G401 (cell line): ENCODE measurements around the gene C16orf92. TPM values are rescaled to one million over a fixed set of nuclear protein-coding genes. Genes with fewer than 3 reads are reported as not detected.
"Not testable (repeated sequence)": the region's sequence is repeated elsewhere in the genome, so short reads cannot be mapped to it uniquely, and the experiment has no call there.

ENCODE experiments used
- DNase-seq: peaks from one replicate; pipeline ENCODE4 v3.0.0-alpha.2; 2015; ENCODE audit warnings: low spot score
- in situ Hi-C: cut with HindIII; loops from 2 replicates; pipeline ENCODE4 v1.10.0; 2016; ENCODE audit warnings: low sequenced_read_pairs, mixed read lengths
- total RNA-seq: library from RNA; depleted of rRNA; stranded (reverse); fragments of >200 nt; shearing (Covaris generic); gene quantifications from 2 replicates; pipeline ENCODE4 v1.2.3, GENCODE V29; 2014

C16orf92 gene
- total RNA-seq, 1 experiment from 2014 or later = not detected

GRCh38 chr16:30002614-30003346 is 20.2 kb upstream of the C16orf92 start:
- in situ Hi-C loops = no loop called here
- no peak for DNase-seq

- in situ Hi-C loops = no loop called here
- no peak for DNase-seq
Observed at GRCh38 chr16:30003670-30004423, 19.2 kb upstream of the C16orf92 start.

DNA sequence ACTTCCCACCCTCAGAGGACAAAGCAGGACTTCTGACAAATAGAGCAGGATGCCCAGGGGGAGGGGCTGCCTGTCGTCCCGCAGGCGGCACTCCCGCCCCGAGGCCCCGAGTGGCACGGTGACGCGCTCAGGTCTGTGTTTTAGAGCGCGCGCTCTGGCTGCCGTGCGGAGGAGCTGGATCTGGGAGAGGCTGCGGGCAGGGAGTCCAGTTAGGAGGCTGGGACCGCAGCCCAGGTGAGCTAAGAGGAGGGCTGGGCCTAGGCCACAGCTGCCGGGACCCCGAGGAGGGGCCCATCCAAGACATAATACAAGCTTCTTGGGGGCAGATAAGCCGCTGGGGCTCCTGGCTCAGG is 18.6 kb upstream of the C16orf92 start:
- DNase-seq = peak; percentile 47
- in situ Hi-C loops = no loop called here

DNA sequence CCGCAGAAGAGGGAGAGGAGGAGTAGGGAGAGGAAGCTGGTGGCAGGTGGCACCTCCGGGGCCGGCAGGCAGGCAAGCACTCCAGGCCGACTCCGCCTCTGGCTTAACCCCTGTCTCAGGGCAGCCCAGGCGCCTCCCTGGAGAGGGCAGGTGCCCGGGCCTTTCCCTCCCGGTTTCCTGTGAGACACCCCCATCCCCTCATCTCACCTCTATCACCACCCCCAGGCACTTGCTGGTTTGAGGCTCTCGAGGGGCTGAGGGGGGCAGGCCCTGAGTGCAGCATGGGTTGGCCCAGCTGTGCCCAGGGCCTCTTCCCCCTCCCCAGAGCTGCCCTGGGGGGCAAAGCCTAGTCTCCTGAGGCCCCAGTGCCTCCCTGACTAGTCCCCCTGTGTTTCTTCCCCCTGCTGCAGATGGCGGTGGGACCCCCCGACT is 18.2 kb upstream of the C16orf92 start:
- peak; percentile 41 for DNase-seq
- in situ Hi-C loops = no loop called here

DNA sequence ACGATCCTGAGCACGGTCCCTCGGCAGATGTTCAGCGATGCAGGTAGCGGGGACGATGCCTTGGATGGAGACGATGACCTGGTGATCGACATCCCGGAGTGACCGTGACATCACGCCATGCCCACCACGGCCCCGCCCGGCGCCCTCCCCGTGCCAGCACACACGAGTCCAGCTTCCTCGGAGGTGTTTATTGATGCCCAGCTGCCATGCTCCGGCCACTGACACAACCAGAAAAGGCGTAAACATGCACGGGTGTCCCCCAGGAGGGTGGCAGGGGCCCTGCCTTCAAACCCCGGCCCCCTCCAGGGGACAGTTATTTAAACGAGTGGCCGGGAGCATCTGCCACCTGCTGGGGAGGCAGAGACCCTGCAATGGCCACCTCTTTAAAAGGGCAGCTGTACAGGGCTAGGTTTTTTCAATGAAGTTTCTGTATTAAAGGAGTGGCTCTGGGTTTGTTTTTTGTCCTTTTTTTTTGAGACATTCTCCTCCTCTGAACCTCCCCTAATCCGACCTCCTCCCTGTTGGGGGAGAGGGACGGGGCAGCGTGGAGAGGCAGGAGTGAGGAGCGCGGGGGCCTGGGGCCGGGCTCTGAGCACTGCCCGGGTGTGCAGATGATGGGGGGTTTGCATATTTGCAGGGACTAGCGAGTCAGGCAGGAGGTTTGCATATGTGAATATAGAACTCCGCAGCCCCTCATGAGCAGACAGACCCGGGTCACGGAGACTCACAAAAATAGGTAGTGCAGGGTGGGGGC is 17.5 kb upstream of the C16orf92 start:
- in situ Hi-C loops = no loop called here

DNA sequence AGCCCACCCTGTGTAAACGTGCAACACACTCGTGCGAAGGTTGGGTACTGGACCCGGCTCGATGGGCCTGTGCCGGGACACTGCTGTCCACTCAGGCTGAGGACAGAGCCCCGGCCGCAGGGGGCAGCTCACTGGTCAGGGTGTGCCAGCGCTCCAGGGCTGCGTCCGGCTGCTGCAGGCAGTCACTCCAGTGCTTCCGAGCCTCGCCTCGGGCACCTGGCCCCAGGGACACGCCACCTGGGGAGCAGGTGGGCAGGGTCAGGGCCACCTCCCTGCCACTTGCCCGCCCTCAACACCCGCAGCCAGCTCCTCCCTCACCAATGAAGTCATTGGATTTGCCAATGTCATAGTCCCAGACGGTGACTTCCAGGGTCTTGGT is 16.9 kb upstream of the C16orf92 start:
- in situ Hi-C loops = no loop called here
- no peak for DNase-seq

More for the DNA sequence above, 17.5 kb upstream of the C16orf92 start:
- DNase-seq = peak; percentile 34

GRCh38 chr16:30006659-30007377 is 16.2 kb upstream of the C16orf92 start:
- in situ Hi-C loops = no loop called here
- no peak for DNase-seq

DNA sequence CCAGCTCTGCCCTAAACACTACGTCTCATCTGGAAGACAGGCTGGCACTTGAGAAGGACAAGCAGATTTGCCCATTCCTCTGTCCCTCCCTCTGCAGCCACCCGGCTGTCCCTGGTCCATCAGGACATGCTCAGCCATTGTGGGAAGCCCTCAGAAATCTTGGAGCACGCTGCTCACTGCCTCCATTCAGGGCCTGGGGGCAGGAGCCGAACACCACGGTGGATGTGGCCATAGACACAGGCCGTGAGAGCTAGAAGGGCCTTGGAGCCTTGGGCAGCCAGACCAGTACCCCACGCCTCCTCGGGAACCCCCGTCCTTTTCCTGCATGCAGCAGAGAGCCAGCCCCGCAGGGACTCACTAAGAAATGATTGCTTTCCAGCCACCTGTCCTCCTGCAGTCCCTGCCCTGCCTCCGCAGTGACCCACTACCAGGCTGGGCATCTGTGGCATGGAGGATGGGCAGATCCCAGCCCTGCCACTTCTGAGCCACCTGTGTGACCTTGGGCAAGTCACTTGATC is 15.6 kb upstream of the C16orf92 start:
- DNase-seq = no peak
- in situ Hi-C loops = no loop called here

- DNase-seq = peak; percentile 41
- in situ Hi-C loops = no loop called here
Observed at GRCh38 chr16:30009085-30009862, 13.7 kb upstream of the C16orf92 start.

DNA sequence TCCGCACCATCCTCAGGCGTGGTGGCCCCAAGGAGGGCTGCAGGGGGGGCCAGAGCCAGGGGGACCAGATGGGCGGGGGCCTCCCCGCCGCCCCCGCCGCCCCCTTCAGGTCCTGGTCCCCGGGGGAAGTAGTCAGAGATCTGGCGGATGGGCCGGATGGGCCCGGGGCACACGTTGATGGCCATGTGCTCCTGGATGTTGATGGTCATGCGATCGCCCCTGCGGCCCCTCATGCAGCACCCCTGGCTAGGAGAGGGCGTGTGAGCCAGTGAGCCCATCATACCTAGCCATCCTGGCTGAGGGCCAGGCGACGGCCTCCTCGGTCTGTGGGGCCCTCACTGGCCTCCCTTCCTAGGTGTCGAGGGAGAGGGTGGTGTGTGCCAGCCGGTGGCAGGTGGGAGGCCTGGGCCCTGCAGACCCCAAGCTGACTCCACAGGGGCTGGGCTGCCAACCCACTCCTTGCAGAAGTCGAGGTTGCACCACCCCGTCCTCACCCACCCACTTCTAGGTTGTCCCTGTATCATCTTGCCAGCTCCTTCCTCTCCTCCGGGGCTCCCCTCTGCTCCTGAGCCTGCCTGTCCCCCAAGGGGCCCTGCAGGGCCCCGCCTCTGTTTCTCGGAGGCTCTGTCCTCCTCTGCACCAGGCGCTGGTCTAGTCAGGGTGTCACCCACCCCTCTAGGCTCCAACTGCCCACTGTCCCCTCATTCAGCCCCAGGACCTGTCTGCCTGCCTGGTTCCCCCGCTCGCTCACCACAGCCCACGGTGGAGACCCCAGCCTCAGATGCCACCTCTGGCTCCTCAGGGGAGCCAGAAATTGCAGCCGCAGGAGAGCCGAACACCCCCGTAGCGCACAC is 12.8 kb upstream of the C16orf92 start:
- in situ Hi-C loops = no loop called here
- DNase-seq = peak; percentile 29

GRCh38 chr16:30010844-30011713 is 11.9 kb upstream of the C16orf92 start, which contains the start of gene DOC2A:
DOC2A (minus strand) TSS chr16:30011027; CDS start chr16:30010222, 805 bp downstream.
- peak; percentile 56 for DNase-seq
- in situ Hi-C loops = no loop called here

DNA sequence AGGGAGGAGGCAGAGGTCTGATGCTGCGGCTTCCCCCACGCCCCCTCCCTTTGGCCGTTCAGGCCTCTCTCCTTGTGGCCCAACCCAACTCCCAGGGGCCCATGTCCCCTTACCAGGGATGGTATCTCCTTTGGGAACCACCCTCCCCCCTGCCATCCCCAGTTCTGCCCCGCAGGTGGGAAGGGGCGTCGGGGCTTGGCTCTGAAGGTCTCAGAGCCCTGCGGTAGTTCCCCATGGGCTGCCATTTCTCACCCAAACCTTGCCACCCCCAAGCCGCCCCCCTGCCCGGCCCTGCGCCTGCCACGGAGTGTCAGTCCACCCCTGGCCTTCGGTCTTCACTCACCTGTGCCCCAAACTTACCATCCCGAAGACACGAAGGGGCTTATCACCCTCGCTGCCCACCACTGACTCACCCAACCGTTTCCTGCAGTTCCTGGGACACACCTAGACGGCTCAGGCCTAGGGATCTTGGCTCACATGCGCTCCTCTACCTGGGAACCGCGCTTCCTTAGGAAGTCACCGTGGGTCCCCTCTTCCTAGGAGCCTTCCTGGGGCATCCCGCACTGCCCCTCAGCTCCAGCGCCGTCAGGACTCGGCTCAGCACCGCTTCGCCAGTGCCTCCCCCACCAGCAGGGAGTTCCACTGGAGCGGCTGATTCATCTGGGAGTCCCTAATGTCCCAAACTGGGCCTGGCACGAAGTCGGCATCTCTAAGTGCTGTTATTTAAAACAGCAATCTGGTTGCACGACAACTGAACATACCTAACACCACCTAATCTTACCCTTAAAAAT is 11.1 kb upstream of the C16orf92 start:
- in situ Hi-C loops = no loop called here

GRCh38 chr16:30012598-30012997 is 10.4 kb upstream of the C16orf92 start:
- in situ Hi-C loops, DNase-seq: not testable (repeated sequence)

More for the DNA sequence above, 11.1 kb upstream of the C16orf92 start:
- no peak for DNase-seq

DNA sequence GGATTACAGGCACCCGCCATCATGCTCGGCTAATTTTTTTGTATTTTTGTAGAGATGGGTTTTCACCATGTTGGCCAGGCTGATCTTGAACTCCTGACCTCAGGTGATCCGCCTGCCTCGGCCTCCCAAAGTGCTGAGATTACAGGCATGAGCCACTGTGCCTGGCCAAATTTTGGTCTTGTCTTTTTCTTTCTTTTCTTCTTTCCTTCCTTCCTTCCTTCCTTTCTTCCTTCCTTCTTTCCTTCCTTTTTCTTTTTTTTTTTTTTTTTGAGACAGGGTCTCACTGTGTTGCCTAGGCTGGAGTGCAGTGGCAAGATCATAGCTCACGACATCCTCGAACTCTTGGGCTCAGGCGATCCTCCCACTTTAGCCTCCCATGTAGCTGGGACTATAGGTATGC is 7.5 kb upstream of the C16orf92 start:
- in situ Hi-C loops, DNase-seq: not testable (repeated sequence)

DNA sequence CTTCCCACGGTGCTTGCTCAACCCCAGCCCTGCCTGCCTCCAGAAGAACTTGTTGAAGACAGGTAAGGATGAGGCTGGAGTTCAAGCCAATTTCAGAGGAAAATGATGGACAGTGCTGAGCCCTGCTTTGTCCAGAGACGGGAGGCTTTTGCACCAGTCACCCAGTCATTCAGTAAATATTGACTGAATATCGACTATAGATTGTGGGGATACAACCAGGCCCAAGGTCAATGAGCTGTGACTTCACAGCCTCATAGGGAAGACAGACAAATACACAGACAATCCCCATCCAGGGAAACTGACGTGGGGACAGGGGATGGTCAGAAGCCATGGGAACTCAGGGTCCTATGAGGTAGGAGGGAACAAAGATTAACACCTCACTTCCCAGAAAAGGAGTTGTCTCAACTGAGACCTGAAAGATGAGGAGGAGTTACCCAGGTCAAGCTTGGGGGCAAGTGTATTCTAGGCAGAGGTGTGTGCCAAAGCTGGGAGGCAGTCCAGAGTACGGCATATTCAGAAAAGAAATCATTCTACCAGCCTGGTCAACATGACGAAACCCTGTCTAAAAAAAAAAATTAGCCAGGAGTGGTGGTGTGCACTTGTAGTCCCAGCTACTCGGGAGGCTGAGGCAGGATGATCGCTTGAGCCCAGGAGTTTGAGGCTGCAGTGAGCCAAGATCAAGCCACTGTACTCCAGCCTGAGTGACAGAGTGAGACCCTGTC is 6.3 kb upstream of the C16orf92 start:
- in situ Hi-C loops = no loop called here
- DNase-seq = no peak
